ENCODE measurements around the gene CLCN4.

- no peak for TF ChIP-seq CTCF (IDR thresholded peaks at IDR 0.05)
- no peak for TF ChIP-seq POLR2AphosphoS5 (IDR thresholded peaks at IDR 0.05)
These were observed 10.8 kb downstream of the CLCN4 start for GRCh38 chrX:10167573-10167972.
